NCI-H128 (cell line): ENCODE results near the gene DNAJC8.
A peak's percentile ranks its signal among the peaks of the same experiment; 100 is the strongest.

Experiments
- DNase-seq: peaks from one replicate; lab custom pipeline; 2025; ENCODE audit not compliant: unreplicated experiment; lab: John Stamatoyannopoulos, UW

The DNAJC8 gene

GRCh38 chr1:28249866-28250295, 17.1 kb upstream of the DNAJC8 start:
- DNase-seq: no peak

- no peak for DNase-seq
Measured at GRCh38 chr1:28249013-28249865, 16.4 kb upstream of the DNAJC8 start.

GRCh38 chr1:28248273-28249012, 15.6 kb upstream of the DNAJC8 start:
- peak; percentile 39 for DNase-seq

- no peak for DNase-seq
Measured at GRCh38 chr1:28247612-28248272, 14.9 kb upstream of the DNAJC8 start.

- DNase-seq: no peak
Measured at GRCh38 chr1:28246427-28246832, 13.6 kb upstream of the DNAJC8 start.

GRCh38 chr1:28244549-28245251, 11.9 kb upstream of the DNAJC8 start:
- DNase-seq: no peak

GRCh38 chr1:28243685-28244311, 11.0 kb upstream of the DNAJC8 start:
- DNase-seq: no peak

GRCh38 chr1:28241638-28242241, 8.9 kb upstream of the DNAJC8 start:
- no peak for DNase-seq

GRCh38 chr1:28240024-28240423, 7.2 kb upstream of the DNAJC8 start:
- DNase-seq: no peak

- DNase-seq: no peak
Measured at GRCh38 chr1:28239004-28239403, 6.2 kb upstream of the DNAJC8 start.

GRCh38 chr1:28236656-28237322, 4.0 kb upstream of the DNAJC8 start:
- DNase-seq: no peak

GRCh38 chr1:28235755-28236655, 3.2 kb upstream of the DNAJC8 start, which contains the start of gene ATP5IF1:
ATP5IF1 (plus strand) TSS chr1:28236124; CDS start chr1:28236184, 60 bp downstream.
- peak; percentile 97 for DNase-seq

DNA sequence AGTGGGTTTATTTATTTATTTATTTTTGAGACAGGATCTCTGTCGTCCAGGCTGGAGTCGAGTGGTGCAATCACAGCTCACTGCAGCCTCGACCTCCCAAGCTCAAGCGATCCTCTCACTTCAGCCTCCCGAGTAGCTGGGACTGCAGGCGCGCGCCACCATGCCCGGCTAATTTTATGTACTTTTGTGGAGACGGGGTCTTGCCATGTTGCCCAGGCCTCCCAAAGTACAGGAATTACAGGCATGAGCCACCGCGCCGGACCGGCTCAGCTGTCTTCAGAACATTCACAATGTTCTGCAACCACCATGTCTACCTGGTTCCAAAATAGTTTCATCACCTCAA, 406 bp upstream of the DNAJC8 start:
- no peak for DNase-seq

GRCh38 chr1:28229996-28230395, 2.8 kb downstream of the DNAJC8 start:
- no peak for DNase-seq

DNA sequence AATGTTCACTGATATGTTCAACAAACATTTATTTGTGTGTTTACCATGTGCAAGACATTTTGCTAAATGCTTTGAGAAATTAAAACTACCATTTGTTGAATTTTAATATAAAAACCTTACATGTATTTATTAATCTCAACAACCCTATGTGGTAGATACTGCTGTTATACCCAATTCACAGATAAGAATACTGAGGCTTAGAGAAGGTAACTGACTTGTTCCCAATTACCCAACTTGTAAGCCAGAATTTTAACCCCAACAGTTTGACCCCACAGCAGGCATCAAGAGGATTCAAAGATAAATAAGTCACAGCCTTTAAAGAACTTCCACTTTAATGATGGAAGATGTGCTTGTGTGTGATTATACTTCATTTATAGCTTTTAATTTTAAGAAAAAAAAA, 3.7 kb downstream of the DNAJC8 start:
- DNase-seq: no peak

GRCh38 chr1:28213315-28213714, 19.5 kb downstream of the DNAJC8 start:
- no peak for DNase-seq

DNA sequence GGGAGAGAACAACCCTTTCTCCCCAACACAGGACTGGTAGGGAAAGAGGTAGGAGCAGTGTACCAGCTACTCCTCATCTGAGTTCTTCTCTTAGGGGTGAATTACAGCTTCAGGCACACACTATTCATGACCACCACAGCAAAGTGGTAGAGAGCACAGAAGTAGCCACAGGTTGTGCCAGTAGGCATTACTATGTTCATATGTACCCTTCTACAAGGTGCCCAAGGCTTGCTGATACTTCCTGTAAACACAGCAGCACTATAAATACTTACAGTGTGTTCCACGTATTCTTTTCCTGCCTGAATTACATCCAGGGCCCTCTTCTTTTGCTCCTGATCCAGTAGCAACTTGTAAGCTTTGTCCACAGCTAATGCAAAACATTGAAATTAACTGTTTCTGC, 23.1 kb downstream of the DNAJC8 start:
- no peak for DNase-seq

DNA sequence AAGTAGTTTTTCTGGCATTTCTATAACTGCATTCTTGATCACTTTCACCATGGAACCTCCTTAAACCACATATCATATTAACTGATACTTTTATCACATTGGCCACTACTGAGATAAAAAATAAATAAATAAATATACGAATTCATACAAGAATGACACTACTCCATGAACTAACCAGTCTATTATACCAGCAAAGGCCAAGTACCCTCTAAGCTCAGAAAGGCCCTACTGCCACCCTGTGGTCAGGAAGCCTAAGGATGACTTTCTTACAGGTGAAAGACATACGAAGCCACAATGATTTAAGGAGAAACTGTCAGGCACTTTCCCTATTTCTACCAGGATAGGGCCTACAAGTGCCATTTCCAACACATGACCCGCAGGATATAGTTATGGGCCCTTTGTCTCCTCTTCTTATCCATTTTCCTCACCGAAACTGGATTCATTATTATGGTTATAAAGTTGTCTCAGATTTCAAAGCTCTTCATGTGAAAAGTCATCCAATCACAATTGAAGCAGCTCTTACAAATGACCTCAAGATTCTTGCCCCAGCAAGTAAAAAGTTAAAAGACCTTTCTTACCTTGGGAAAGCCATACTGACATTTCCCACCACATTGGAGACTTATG, 23.9 kb downstream of the DNAJC8 start:
- no peak for DNase-seq
